Measurements from ENCODE around the gene PROCR.
A peak's percentile ranks its signal among the peaks of the same experiment; 100 is the strongest.

The PROCR gene

GRCh38 chr20:35134472-35134871 lies 37.4 kb upstream of the PROCR start:
- no peak overlapping the region for H3K4me3 ChIP-seq (ENCODE audit: low read length)
- TF ChIP-seq CTCF (conservative IDR thresholded peaks at IDR 0.05; ENCODE audit: low read length) = no peak
- no peak for DNase-seq (ENCODE audit: low read depth)

GRCh38 chr20:35134880-35135279 lies 37.0 kb upstream of the PROCR start:
- no peak overlapping the region for H3K4me3 ChIP-seq (ENCODE audit: low read length)
- DNase-seq (ENCODE audit: low read depth) = no peak
- no peak for TF ChIP-seq CTCF (conservative IDR thresholded peaks at IDR 0.05; ENCODE audit: low read length)

- peak; percentile 70 for DNase-seq (ENCODE audit: low read depth)
- H3K4me3 ChIP-seq (ENCODE audit: low read length) = no peak overlapping the region
- TF ChIP-seq CTCF (conservative IDR thresholded peaks at IDR 0.05; ENCODE audit: low read length) = no peak
Measured at GRCh38 chr20:35135867-35136586, 35.8 kb upstream of the PROCR start.

GRCh38 chr20:35144694-35145093 lies 27.2 kb upstream of the PROCR start:
- no peak overlapping the region for H3K4me3 ChIP-seq (ENCODE audit: low read length)
- DNase-seq (ENCODE audit: low read depth) = no peak
- no peak for TF ChIP-seq CTCF (conservative IDR thresholded peaks at IDR 0.05; ENCODE audit: low read length)

- TF ChIP-seq CTCF (conservative IDR thresholded peaks at IDR 0.05; ENCODE audit: low read length) = peak; percentile 74
- peak; percentile 61 for DNase-seq (ENCODE audit: low read depth)
- no peak overlapping the region for H3K4me3 ChIP-seq (ENCODE audit: low read length)
Measured at GRCh38 chr20:35145141-35145564, 26.7 kb upstream of the PROCR start.

- DNase-seq (ENCODE audit: low read depth) = no peak
- TF ChIP-seq CTCF (conservative IDR thresholded peaks at IDR 0.05; ENCODE audit: low read length) = peak; percentile 21; the same call in 1 of the 2 replicates
- peak overlapping the region; percentile 97 for H3K4me3 ChIP-seq (ENCODE audit: low read length)
Measured at GRCh38 chr20:35146299-35146919, 25.5 kb upstream of the PROCR start.

Data from AG10803 (cell line).